T-helper 1 cell treated with Interleukin-12 subunit alpha and Interleukin-12 subunit beta and Interleukin-4 antibody, amounts not matched to agents 30 μg/mL and 1 μg/mL, for 36 hours (primary cell): ENCODE results near the gene ARHGEF26.

ENCODE experiments used
- H3K27ac Mint-ChIP-seq: one replicate; pipeline ENCODE4 v1.8.0; 2021; ENCODE audit warnings: mild to moderate bottlenecking, mixed read lengths
- H3K27me3 Mint-ChIP-seq: one replicate; pipeline ENCODE4 v1.8.0; 2021; ENCODE audit warnings: low read depth, mixed read lengths
- H3K36me3 Mint-ChIP-seq: one replicate; pipeline ENCODE4 v1.8.0; 2021; ENCODE audit warnings: low read depth, mixed read lengths
- H3K4me1 Mint-ChIP-seq: one replicate; pipeline ENCODE4 v1.8.0; 2021; ENCODE audit warnings: low read depth, mixed read lengths
- H3K4me3 Mint-ChIP-seq: one replicate; pipeline ENCODE4 v1.8.0; 2021; ENCODE audit warnings: mild to moderate bottlenecking, moderate library complexity, mixed read lengths
- H3K9me3 Mint-ChIP-seq: one replicate; pipeline ENCODE4 v1.8.0; 2021; ENCODE audit warnings: mixed read lengths

The ARHGEF26 gene

GRCh38 chr3:154130540-154130939 lies 9.3 kb downstream of the ARHGEF26 start:
- Mint-ChIP-seq H3K27me3 (peaks cover 12% of the 10 kb centered on the region), H3K36me3 (no peaks in the 10 kb centered on the region), H3K27ac (no peak overlapping the region), H3K9me3 (no peaks in the 10 kb centered on the region), H3K4me3 (no peak overlapping the region), H3K4me1 (no peaks in the 10 kb centered on the region)

GRCh38 chr3:154131830-154132229 lies 10.6 kb downstream of the ARHGEF26 start:
- H3K4me3 Mint-ChIP-seq, result no peak overlapping the region
- no peaks in the 10 kb centered on the region for H3K9me3 Mint-ChIP-seq
- no peaks in the 10 kb centered on the region for H3K36me3 Mint-ChIP-seq
- no peak overlapping the region for H3K27ac Mint-ChIP-seq
- no peaks in the 10 kb centered on the region for H3K27me3 Mint-ChIP-seq
- no peaks in the 10 kb centered on the region for H3K4me1 Mint-ChIP-seq

DNA sequence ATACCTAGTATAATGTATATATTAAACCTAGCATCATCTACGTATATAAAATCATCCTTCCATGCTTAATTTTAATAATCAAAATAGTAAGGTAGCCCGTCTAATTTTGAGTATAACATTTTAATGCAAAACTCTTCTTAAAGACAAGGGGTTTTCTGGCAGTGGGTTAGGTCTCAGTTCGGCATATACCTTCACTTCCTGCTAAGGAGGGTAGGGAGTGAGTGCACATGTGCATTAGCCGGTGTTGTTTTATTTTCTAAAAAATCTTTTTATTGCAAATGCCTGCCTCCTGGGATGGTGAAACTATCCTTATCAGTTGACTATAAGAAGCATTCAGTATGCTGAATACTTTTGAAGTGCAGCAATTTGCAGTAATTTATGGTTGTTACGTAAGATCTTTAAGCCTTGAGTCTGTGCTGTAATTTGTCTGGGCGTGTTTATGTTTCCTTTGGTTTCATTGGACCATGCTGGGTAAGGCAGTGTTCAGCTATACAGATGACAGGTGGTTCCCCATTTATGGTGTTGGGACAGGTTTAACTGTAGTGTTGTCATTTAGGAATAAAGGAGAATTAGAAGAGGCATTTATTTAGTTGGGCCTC lies 11.7 kb downstream of the ARHGEF26 start:
- Mint-ChIP-seq H3K4me1 (no peaks in the 10 kb centered on the region), H3K27ac (no peak overlapping the region), H3K27me3 (no peaks in the 10 kb centered on the region), H3K4me3 (no peak overlapping the region), H3K9me3 (no peaks in the 10 kb centered on the region), H3K36me3 (no peaks in the 10 kb centered on the region)

- Mint-ChIP-seq H3K4me1 (no peaks in the 10 kb centered on the region), H3K9me3 (no peaks in the 10 kb centered on the region), H3K27me3 (peaks cover 10% of the 10 kb centered on the region), H3K4me3 (no peak overlapping the region), H3K27ac (no peak overlapping the region), H3K36me3 (no peaks in the 10 kb centered on the region)
Observed at GRCh38 chr3:154135511-154136173, 14.5 kb downstream of the ARHGEF26 start.

- Mint-ChIP-seq H3K27me3 (peaks cover 13% of the 10 kb centered on the region), H3K4me3 (no peak overlapping the region), H3K4me1 (no peaks in the 10 kb centered on the region), H3K27ac (no peak overlapping the region), H3K36me3 (no peaks in the 10 kb centered on the region), H3K9me3 (no peaks in the 10 kb centered on the region)
Observed at GRCh38 chr3:154137036-154137435, 15.8 kb downstream of the ARHGEF26 start.

- Mint-ChIP-seq H3K4me3 (no peak overlapping the region), H3K27ac (no peak overlapping the region), H3K4me1 (no peaks in the 10 kb centered on the region), H3K27me3 (peaks cover 23% of the 10 kb centered on the region), H3K9me3 (no peaks in the 10 kb centered on the region), H3K36me3 (no peaks in the 10 kb centered on the region)
Observed at GRCh38 chr3:154139996-154140436, 18.8 kb downstream of the ARHGEF26 start.

- Mint-ChIP-seq H3K27me3 (peaks cover 29% of the 10 kb centered on the region), H3K36me3 (no peaks in the 10 kb centered on the region), H3K27ac (no peak overlapping the region), H3K9me3 (no peaks in the 10 kb centered on the region), H3K4me3 (no peak overlapping the region), H3K4me1 (no peaks in the 10 kb centered on the region)
Observed at GRCh38 chr3:154142608-154143007, 21.4 kb downstream of the ARHGEF26 start.

GRCh38 chr3:154143873-154144272 lies 22.7 kb downstream of the ARHGEF26 start:
- Mint-ChIP-seq H3K9me3 (no peaks in the 10 kb centered on the region), H3K27me3 (peaks cover 21% of the 10 kb centered on the region), H3K4me3 (no peak overlapping the region), H3K36me3 (no peaks in the 10 kb centered on the region), H3K4me1 (no peaks in the 10 kb centered on the region), H3K27ac (no peak overlapping the region)

- Mint-ChIP-seq H3K27me3 (peaks cover 19% of the 10 kb centered on the region), H3K9me3 (no peaks in the 10 kb centered on the region), H3K27ac (no peak overlapping the region), H3K36me3 (no peaks in the 10 kb centered on the region), H3K4me1 (no peaks in the 10 kb centered on the region), H3K4me3 (no peak overlapping the region)
Observed at GRCh38 chr3:154144825-154145465, 23.8 kb downstream of the ARHGEF26 start.

- no peaks in the 10 kb centered on the region for H3K4me1 Mint-ChIP-seq
- no peak overlapping the region for H3K4me3 Mint-ChIP-seq
- no peak overlapping the region for H3K27ac Mint-ChIP-seq
- H3K9me3 Mint-ChIP-seq, result no peaks in the 10 kb centered on the region
- H3K36me3 Mint-ChIP-seq, result no peaks in the 10 kb centered on the region
- H3K27me3 Mint-ChIP-seq, result peaks cover 15% of the 10 kb centered on the region
Observed at GRCh38 chr3:154148541-154148940, 27.4 kb downstream of the ARHGEF26 start.

- H3K4me1 Mint-ChIP-seq, result no peaks in the 10 kb centered on the region
- H3K27ac Mint-ChIP-seq, result no peak overlapping the region
- peaks cover 11% of the 10 kb centered on the region for H3K27me3 Mint-ChIP-seq
- no peaks in the 10 kb centered on the region for H3K36me3 Mint-ChIP-seq
- no peaks in the 10 kb centered on the region for H3K9me3 Mint-ChIP-seq
- no peak overlapping the region for H3K4me3 Mint-ChIP-seq
Observed at GRCh38 chr3:154149286-154149685, 28.1 kb downstream of the ARHGEF26 start.

GRCh38 chr3:154151969-154152368 lies 30.8 kb downstream of the ARHGEF26 start:
- H3K4me3 Mint-ChIP-seq, result no peak overlapping the region
- no peaks in the 10 kb centered on the region for H3K36me3 Mint-ChIP-seq
- no peak overlapping the region for H3K27ac Mint-ChIP-seq
- no peaks in the 10 kb centered on the region for H3K27me3 Mint-ChIP-seq
- no peaks in the 10 kb centered on the region for H3K9me3 Mint-ChIP-seq
- no peaks in the 10 kb centered on the region for H3K4me1 Mint-ChIP-seq

- Mint-ChIP-seq H3K36me3 (no peaks in the 10 kb centered on the region), H3K4me3 (no peak overlapping the region), H3K9me3 (no peaks in the 10 kb centered on the region), H3K27ac (no peak overlapping the region), H3K27me3 (peaks cover 6% of the 10 kb centered on the region), H3K4me1 (no peaks in the 10 kb centered on the region)
Observed at GRCh38 chr3:154152741-154153140, 31.6 kb downstream of the ARHGEF26 start.

- no peak overlapping the region for H3K4me3 Mint-ChIP-seq
- no peaks in the 10 kb centered on the region for H3K36me3 Mint-ChIP-seq
- no peaks in the 10 kb centered on the region for H3K9me3 Mint-ChIP-seq
- peaks cover 11% of the 10 kb centered on the region for H3K27me3 Mint-ChIP-seq
- no peaks in the 10 kb centered on the region for H3K4me1 Mint-ChIP-seq
- no peak overlapping the region for H3K27ac Mint-ChIP-seq
Observed at GRCh38 chr3:154156530-154156929, 35.3 kb downstream of the ARHGEF26 start.

DNA sequence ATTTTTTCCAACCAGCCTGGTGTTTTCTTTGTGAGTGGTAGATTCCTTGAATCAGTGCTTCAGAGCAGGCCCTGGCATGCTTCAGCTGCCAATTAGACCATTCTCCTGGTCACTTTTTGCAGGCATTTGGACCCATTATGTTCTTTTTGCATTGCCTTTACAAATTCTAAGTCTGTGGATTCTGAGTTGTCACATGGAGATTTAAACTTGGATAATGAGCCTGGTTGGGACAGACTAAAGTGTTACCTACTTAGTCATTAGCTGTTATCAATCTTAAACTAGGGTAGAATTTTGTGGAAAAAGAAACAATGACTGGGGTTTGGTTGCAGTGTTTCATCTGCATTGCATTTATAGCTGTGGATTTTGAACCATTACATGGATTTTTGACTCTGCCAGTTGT lies 40.6 kb downstream of the ARHGEF26 start:
- no peaks in the 10 kb centered on the region for H3K36me3 Mint-ChIP-seq
- H3K27me3 Mint-ChIP-seq, result peaks cover 11% of the 10 kb centered on the region
- H3K4me3 Mint-ChIP-seq, result no peak overlapping the region
- H3K27ac Mint-ChIP-seq, result no peak overlapping the region
- no peaks in the 10 kb centered on the region for H3K4me1 Mint-ChIP-seq
- no peaks in the 10 kb centered on the region for H3K9me3 Mint-ChIP-seq
